AG04450 (cell line): Measurements from ENCODE around the gene GALNT9. TPM values are rescaled to one million over a fixed set of nuclear protein-coding genes. Genes with fewer than 3 reads are reported as not detected.

Experiments
- CTCF ChIA-PET: fragments of 300-600, 350-600 bp; formaldehyde crosslinking; extraction: SDS; loops from one replicate; lab custom pipeline; 2022; ENCODE audit warnings: antibody characterized with exemption, inconsistent platforms; lab: Charles Lee
- POLR2A ChIA-PET: fragments of 350-600 bp; formaldehyde crosslinking; extraction: SDS; loops from one replicate; lab custom pipeline; 2021; ENCODE audit warnings: antibody characterized with exemption, inconsistent platforms; lab: Yijun Ruan, JAX
- DNase-seq: peaks from one replicate; pipeline ENCODE4 v3.0.0-alpha.2; 2011; ENCODE audit warnings: low read depth, low spot score
- H3K27ac ChIP-seq: one replicate; pipeline ENCODE4 v1.5.1; 2012; ENCODE audit warnings: low read depth, low read length, control low read depth
- H3K27me3 ChIP-seq: one replicate; pipeline ENCODE4 v1.6.0; 2012; ENCODE audit warnings: low read length; ENCODE audit not compliant: control insufficient read depth, insufficient read depth
- H3K4me3 ChIP-seq: 2 replicates; pipeline ENCODE4 v1.5.1; 2011; ENCODE audit warnings: mild to moderate bottlenecking, low read depth, low read length, control low read depth
- H3K9me3 ChIP-seq: 2 replicates; pipeline ENCODE4 v1.5.1; 2012; ENCODE audit warnings: low read length; ENCODE audit not compliant: control insufficient read depth, insufficient read depth
- polyA plus RNA-seq: library from polyadenylated mRNA; depleted of rRNA; stranded (reverse); fragments of >200 nt; gene quantifications from 2 replicates; pipeline ENCODE4 v1.2.3, GENCODE V29; 2011
- TF ChIP-seq, protein P1 (sequence below): IDR thresholded peaks from 2 replicates; pipeline ENCODE4 v1.5.1; 2011; ENCODE audit warnings: low read depth, low read length, control low read depth, inconsistent platforms

The GALNT9 gene
- polyA plus RNA-seq, 1 experiment, result not detected

GRCh38 chr12:132279184-132279889 lies 50.1 kb downstream of the GALNT9 start:
- TF ChIP-seq, protein P1, sequence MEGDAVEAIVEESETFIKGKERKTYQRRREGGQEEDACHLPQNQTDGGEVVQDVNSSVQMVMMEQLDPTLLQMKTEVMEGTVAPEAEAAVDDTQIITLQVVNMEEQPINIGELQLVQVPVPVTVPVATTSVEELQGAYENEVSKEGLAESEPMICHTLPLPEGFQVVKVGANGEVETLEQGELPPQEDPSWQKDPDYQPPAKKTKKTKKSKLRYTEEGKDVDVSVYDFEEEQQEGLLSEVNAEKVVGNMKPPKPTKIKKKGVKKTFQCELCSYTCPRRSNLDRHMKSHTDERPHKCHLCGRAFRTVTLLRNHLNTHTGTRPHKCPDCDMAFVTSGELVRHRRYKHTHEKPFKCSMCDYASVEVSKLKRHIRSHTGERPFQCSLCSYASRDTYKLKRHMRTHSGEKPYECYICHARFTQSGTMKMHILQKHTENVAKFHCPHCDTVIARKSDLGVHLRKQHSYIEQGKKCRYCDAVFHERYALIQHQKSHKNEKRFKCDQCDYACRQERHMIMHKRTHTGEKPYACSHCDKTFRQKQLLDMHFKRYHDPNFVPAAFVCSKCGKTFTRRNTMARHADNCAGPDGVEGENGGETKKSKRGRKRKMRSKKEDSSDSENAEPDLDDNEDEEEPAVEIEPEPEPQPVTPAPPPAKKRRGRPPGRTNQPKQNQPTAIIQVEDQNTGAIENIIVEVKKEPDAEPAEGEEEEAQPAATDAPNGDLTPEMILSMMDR, result no peak
- POLR2A ChIA-PET, result no interaction called here
- H3K27me3 ChIP-seq, result peaks cover 31% of the 10 kb centered on the region
- H3K27ac ChIP-seq, result no peak overlapping the region
- peaks cover 25% of the 10 kb centered on the region; the same call in 1 of the 2 replicates for H3K9me3 ChIP-seq
- no peak overlapping the region for H3K4me3 ChIP-seq
- DNase-seq, result no peak
- CTCF ChIA-PET, result no interaction called here

GRCh38 chr12:132278401-132279183 lies 50.8 kb downstream of the GALNT9 start:
- DNase-seq, result no peak
- H3K27ac ChIP-seq, result no peak overlapping the region
- TF ChIP-seq, protein P1, result no peak
- POLR2A ChIA-PET, result no interaction called here
- CTCF ChIA-PET, result no interaction called here
- H3K9me3 ChIP-seq, result peaks cover 21% of the 10 kb centered on the region; the same call in 1 of the 2 replicates
- no peak overlapping the region for H3K4me3 ChIP-seq
- H3K27me3 ChIP-seq, result peaks cover 31% of the 10 kb centered on the region

GRCh38 chr12:132277949-132278348 lies 51.4 kb downstream of the GALNT9 start:
- CTCF ChIA-PET, result no interaction called here

DNA sequence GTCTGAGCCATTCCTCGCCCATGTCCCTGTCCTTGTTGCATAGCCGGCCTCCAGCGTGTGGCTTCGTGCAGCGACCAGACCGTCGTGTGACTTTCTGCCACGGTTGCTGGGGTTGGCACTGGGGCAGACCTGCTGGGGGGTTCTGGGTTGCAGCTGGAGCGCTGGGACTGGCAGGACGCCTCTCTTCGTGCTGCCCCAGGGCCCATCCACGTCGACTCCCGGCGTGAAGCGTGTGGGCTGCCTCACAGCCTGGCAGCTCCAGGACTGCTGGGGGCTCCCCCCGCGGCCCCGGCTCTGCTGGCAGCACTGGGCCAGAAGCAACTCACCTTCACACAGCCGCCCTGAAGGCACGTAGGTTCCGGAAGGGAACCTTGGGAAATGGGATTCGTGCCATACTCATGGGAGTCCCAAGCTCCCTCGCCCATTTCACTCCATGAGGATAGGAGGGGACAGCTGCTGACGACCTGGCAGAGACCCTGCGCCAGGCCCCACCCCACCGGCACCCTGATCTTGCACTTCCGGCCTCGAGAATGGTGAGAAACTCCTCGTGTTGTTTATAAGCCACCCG lies 51.9 kb downstream of the GALNT9 start:
- Histone ChIP-seq H3K27me3 (peaks cover 31% of the 10 kb centered on the region), H3K4me3 (no peak overlapping the region)
- CTCF ChIA-PET, result no interaction called here

More at GRCh38 chr12:132277949-132278348, 51.4 kb downstream of the GALNT9 start:
- POLR2A ChIA-PET, result no interaction called here
- peaks cover 31% of the 10 kb centered on the region for H3K27me3 ChIP-seq
- DNase-seq, result no peak
- TF ChIP-seq, protein P1, result no peak
- H3K9me3 ChIP-seq, result peaks cover 15% of the 10 kb centered on the region; the same call in 1 of the 2 replicates
- H3K4me3 ChIP-seq, result no peak overlapping the region
- H3K27ac ChIP-seq, result no peak overlapping the region

More for the DNA sequence above, 51.9 kb downstream of the GALNT9 start:
- DNase-seq, result no peak
- Histone ChIP-seq H3K9me3 (peaks cover 14% of the 10 kb centered on the region; the same call in 1 of the 2 replicates), H3K27ac (no peak overlapping the region)
- TF ChIP-seq, protein P1, result no peak
- POLR2A ChIA-PET, result no interaction called here
